Anterior cingulate cortex (tissue), 58 donors: ENCODE measurements around the gene NPPC.
"Not testable (repeated sequence)": the region's sequence is repeated elsewhere in the genome, so short reads cannot be mapped to it uniquely, and the experiment has no call there.

ENCODE experiments used
- DNase-seq, 58 donors: peaks; one replicate each; lab custom pipeline; 2025; lab: John Stamatoyannopoulos, UW

The NPPC gene

GRCh38 chr2:231926180-231926741 is at the start of gene NPPC:
Gene NPPC (minus strand): TSS chr2:231926396. CDS start chr2:231926249, 147 bp downstream.
- DNase-seq, result peak in 45 of 58 donors; percentile 10 to 75 (median 48)

GRCh38 chr2:231975001-231975400 is 48.8 kb upstream of the NPPC start:
- DNase-seq, result no peak

GRCh38 chr2:231970461-231970860 is 44.3 kb upstream of the NPPC start:
- no peak for DNase-seq

- DNase-seq, result no peak
Observed at GRCh38 chr2:231968820-231969219, 42.6 kb upstream of the NPPC start.

GRCh38 chr2:231966886-231967285 is 40.7 kb upstream of the NPPC start:
- no peak for DNase-seq

- DNase-seq, result no peak
Observed at GRCh38 chr2:231965102-231965501, 38.9 kb upstream of the NPPC start.

GRCh38 chr2:231961349-231962166 is 35.4 kb upstream of the NPPC start, which contains the start of gene DIS3L2:
Gene DIS3L2 (plus strand): TSS chr2:231961713. CDS start chr2:232014928, 53,215 bp downstream.
- DNase-seq, result peak in 57 of 58 donors; percentile 44 to 87 (median 77)

- DNase-seq, result no peak
Observed at GRCh38 chr2:231960810-231961348, 34.7 kb upstream of the NPPC start.

GRCh38 chr2:231957913-231958763 is 31.9 kb upstream of the NPPC start:
- DNase-seq, result no peak

- DNase-seq, result no peak
Observed at GRCh38 chr2:231955758-231956472, 29.7 kb upstream of the NPPC start.

- DNase-seq, result no peak
Observed at GRCh38 chr2:231951452-231952035, 25.3 kb upstream of the NPPC start.

GRCh38 chr2:231947694-231948093 is 21.5 kb upstream of the NPPC start:
- DNase-seq, result no peak

- not testable (repeated sequence) for DNase-seq
Observed at GRCh38 chr2:231947112-231947511, 20.9 kb upstream of the NPPC start.

- no peak for DNase-seq
Observed at GRCh38 chr2:231946241-231946814, 20.1 kb upstream of the NPPC start.

- DNase-seq, result no peak
Observed at GRCh38 chr2:231942180-231942579, 16.0 kb upstream of the NPPC start.

- DNase-seq, result no peak
Observed at GRCh38 chr2:231941673-231942072, 15.5 kb upstream of the NPPC start.

GRCh38 chr2:231940795-231941194 is 14.6 kb upstream of the NPPC start:
- no peak for DNase-seq

- no peak for DNase-seq
Observed at GRCh38 chr2:231939022-231939421, 12.8 kb upstream of the NPPC start.

- no peak for DNase-seq
Observed at GRCh38 chr2:231937057-231937456, 10.9 kb upstream of the NPPC start.
